ENCODE results near the gene ABI3BP. TPM values are rescaled to one million over a fixed set of nuclear protein-coding genes. Genes with fewer than 3 reads are reported as not detected.

ABI3BP gene
- total RNA-seq, 1 donor from 2014 or later: 2.2 TPM

GRCh38 chr3:100984308-100984707 is 8.9 kb downstream of the ABI3BP start:
- no peak for DNase-seq (ENCODE audit: low spot score in 2 of 2, unreplicated experiment in 2 of 2)
- no peaks in the 10 kb centered on the region for H3K9me3 Mint-ChIP-seq
- no peak for TF ChIP-seq CTCF (IDR thresholded peaks at IDR 0.05; ENCODE audit: unreplicated experiment)
- H3K36me3 Mint-ChIP-seq: no peaks in the 10 kb centered on the region
- H3K4me3 Mint-ChIP-seq: no peak overlapping the region
- no peak overlapping the region for H3K27ac Mint-ChIP-seq
- H3K27me3 Mint-ChIP-seq (ENCODE audit: low read depth): peaks cover 3% of the 10 kb centered on the region
- peaks cover 6% of the 10 kb centered on the region for H3K4me1 Mint-ChIP-seq

- H3K9me3 Mint-ChIP-seq: no peaks in the 10 kb centered on the region
- peaks cover 7% of the 10 kb centered on the region for H3K4me1 Mint-ChIP-seq
- no peak for TF ChIP-seq CTCF (IDR thresholded peaks at IDR 0.05; ENCODE audit: unreplicated experiment)
- no peak for DNase-seq (ENCODE audit: low spot score in 2 of 2, unreplicated experiment in 2 of 2)
- H3K36me3 Mint-ChIP-seq: no peaks in the 10 kb centered on the region
- H3K27ac Mint-ChIP-seq: no peak overlapping the region
- H3K4me3 Mint-ChIP-seq: no peak overlapping the region
- H3K27me3 Mint-ChIP-seq (ENCODE audit: low read depth): peaks cover 2% of the 10 kb centered on the region
Observed at GRCh38 chr3:100982710-100983109, 10.5 kb downstream of the ABI3BP start.

DNA sequence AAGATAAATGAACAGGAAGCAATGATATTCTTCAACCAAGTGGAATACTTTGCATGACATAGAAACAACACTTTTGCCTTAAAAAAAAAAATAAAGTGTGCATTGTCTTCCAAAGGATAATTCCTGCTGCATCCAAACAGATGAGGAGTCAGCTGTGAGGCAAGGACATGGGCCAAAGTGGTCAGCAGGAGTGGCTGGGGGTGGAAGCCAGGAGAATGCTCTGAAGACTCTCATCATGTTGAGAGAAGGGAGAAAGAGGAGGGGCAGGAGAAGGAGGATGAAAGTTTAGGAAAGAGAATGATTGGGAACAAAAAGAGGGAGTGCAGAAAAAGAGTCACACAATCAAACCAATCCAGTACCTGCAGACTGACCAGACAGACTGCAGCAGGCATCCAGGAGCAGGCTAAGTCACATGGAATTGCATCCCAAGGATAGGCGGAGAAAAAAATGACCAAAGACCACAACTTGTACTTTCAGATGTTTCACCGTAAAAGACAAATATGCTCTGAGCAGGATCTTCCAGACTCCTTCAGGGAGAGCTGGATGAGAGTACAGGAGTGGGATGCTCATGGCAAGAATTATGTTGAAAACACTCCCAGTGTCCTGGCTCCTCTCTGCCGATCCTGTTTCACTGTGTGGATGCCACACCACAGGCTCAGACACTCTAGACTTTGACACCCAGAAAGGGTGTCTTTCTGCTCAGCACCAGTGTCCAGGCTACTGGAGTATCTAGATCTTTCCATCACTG is 11.9 kb downstream of the ABI3BP start:
- Mint-ChIP-seq H3K36me3 (no peaks in the 10 kb centered on the region), H3K27ac (no peak overlapping the region), H3K27me3 (ENCODE audit: low read depth) (peaks cover 2% of the 10 kb centered on the region), H3K9me3 (peaks cover 3% of the 10 kb centered on the region), H3K4me3 (no peak overlapping the region), H3K4me1 (peaks cover 7% of the 10 kb centered on the region)
- no peak for TF ChIP-seq CTCF (IDR thresholded peaks at IDR 0.05; ENCODE audit: unreplicated experiment)
- no peak for DNase-seq (ENCODE audit: low spot score in 2 of 2, unreplicated experiment in 2 of 2)

DNA sequence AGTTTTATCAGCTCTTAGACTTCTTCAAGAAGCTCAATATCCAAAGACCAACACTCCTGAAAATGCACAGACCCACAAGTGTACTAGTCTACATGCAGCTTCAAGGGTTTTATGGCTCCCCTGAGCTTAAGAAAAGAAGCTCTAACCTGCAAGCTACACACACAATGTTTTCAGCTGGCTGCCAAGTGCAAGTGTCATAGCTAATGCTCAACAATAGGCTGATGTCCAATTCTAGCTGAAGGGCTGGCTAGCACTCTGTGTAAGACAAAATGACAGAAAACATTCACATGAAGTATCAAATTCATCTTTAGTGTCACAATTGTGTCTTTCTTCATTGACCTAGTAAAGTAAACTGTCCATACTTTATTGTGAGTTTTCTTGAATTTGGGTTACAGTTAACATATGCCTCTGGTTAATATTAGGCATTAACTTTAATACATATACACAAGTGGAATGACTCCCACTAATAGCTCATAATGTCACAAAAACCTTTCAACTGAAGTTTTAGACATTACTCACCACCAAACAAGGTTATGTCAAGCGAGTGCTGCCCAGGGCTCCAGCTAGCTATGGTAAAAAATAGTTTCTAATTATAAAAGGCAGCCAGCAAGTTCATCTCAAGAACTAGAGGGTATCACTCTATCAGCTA is 15.1 kb downstream of the ABI3BP start:
- TF ChIP-seq CTCF (IDR thresholded peaks at IDR 0.05; ENCODE audit: unreplicated experiment): no peak
- H3K9me3 Mint-ChIP-seq: peaks cover 3% of the 10 kb centered on the region
- peaks cover 2% of the 10 kb centered on the region for H3K27me3 Mint-ChIP-seq (ENCODE audit: low read depth)
- no peak overlapping the region for H3K27ac Mint-ChIP-seq
- no peaks in the 10 kb centered on the region for H3K36me3 Mint-ChIP-seq
- peaks cover 7% of the 10 kb centered on the region for H3K4me1 Mint-ChIP-seq
- H3K4me3 Mint-ChIP-seq: no peak overlapping the region
- DNase-seq (ENCODE audit: low spot score in 2 of 2, unreplicated experiment in 2 of 2): no peak

DNA sequence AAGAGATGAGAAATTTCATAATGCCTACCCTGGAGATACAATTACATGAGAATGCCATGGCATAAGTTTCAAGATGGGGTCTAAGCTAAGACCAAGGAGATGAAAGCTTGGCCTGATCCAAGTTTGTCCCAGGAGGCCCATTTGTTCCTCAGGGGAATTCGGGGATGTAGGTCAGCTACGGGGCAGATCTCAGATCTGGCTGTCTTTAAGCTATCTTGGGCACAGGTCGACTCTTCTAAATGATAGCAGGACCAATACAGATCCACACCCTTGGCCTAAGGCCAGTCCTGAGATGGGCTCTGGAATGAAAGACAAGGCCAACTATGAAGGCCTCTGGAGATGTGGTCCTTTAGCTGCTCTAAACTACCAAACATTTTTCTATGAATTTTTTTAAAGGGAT is 16.6 kb downstream of the ABI3BP start:
- Mint-ChIP-seq H3K4me3 (no peak overlapping the region), H3K27ac (no peak overlapping the region), H3K9me3 (peaks cover 3% of the 10 kb centered on the region), H3K36me3 (no peaks in the 10 kb centered on the region), H3K27me3 (ENCODE audit: low read depth) (no peaks in the 10 kb centered on the region), H3K4me1 (peaks cover 8% of the 10 kb centered on the region)
- TF ChIP-seq CTCF (IDR thresholded peaks at IDR 0.05; ENCODE audit: unreplicated experiment): no peak
- no peak for DNase-seq (ENCODE audit: low spot score in 2 of 2, unreplicated experiment in 2 of 2)

All from mesothelial cell of epicardium (in vitro differentiated cells).